Fibroblast of the aortic adventitia (primary cell): Measurements from ENCODE around the gene FBLIM1. TPM values are rescaled to one million over a fixed set of nuclear protein-coding genes. Genes with fewer than 3 reads are reported as not detected.

Experiments used
- DNase-seq: peaks from one replicate; pipeline ENCODE4 v3.0.0-alpha.2; 2010; ENCODE audit warnings: low read depth
- H3K4me3 ChIP-seq: 2 replicates; pipeline ENCODE4 v1.5.1; 2011; ENCODE audit warnings: low read depth, mild to moderate bottlenecking, control low read depth, low read length, moderate library complexity
- CTCF ChIP-seq: IDR thresholded peaks from 2 replicates; pipeline ENCODE4 v1.5.1; 2011; ENCODE audit warnings: mild to moderate bottlenecking, low read length, control low read depth, inconsistent platforms; ENCODE audit not compliant: insufficient read depth
- total RNA-seq: library from RNA; depleted of rRNA; stranded (reverse); fragments of >200 nt; gene quantifications from 2 replicates; pipeline ENCODE4 v1.2.3, GENCODE V29; 2012; ENCODE audit warnings: low replicate concordance

The FBLIM1 gene, protein sequence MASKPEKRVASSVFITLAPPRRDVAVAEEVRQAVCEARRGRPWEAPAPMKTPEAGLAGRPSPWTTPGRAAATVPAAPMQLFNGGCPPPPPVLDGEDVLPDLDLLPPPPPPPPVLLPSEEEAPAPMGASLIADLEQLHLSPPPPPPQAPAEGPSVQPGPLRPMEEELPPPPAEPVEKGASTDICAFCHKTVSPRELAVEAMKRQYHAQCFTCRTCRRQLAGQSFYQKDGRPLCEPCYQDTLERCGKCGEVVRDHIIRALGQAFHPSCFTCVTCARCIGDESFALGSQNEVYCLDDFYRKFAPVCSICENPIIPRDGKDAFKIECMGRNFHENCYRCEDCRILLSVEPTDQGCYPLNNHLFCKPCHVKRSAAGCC
- total RNA-seq, result 41.0 and 114 TPM in 2 replicates

DNA sequence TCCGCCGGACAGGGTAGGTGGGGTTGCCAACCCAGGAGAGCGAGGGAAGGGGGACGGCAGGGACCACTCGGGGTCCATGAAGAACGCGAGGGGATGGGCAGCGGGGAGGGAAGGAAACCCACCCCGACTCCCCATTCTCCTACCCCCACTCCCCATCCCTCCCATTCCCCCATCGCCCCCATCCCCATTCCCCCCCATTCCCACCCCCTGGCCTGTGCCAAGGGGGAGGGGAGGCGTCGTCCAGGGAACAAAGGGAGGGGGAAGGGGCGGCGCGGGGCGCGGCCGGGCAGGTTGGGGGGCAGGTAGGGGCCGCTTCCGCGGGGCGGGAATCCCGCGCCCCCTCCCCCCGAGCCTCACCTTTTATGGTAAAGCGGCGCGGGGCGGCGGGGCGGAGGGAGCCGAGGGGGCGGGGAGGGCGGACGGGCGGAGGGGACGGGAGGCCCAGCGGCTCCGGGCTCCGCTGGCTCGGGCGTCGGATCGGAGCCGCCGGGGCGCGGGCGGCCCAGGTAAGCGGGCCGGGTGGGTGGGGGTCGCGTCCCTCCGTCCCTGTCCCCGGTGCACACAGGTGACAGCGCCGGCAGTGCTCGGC is at the start of gene FBLIM1:
FBLIM1 (plus strand) TSS at position 453 of the 589 bp plus-strand sequence. CDS start 6,189 bp downstream, outside the sequence.
- H3K4me3 ChIP-seq, result peak within 1 kb of the TSS; percentile 77
- no peak for DNase-seq
- no peak for TF ChIP-seq CTCF

DNA sequence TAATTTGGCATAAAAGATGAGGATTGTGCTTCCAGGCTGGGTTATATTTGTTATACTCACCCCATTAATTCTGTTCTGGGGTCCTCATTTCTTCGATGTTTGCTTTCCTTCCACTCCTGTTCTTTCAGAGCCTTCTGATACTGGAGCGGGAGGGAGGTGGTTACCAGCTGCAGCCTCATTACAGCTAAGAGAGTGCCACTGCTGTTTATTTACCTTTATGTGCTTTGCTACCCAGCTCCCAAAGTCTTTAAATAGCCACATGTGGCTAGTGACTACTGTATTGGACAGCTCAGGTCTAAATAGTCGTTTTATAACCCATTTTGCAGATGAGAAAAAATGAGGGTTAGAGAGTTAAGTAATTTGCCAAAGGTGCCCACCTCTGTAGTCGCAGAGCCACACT is 49.4 kb upstream of the FBLIM1 start:
- no peak overlapping the region for H3K4me3 ChIP-seq
- no peak for TF ChIP-seq CTCF
- no peak for DNase-seq

- no peak for TF ChIP-seq CTCF
These were observed 46.4 kb upstream of the FBLIM1 start for GRCh38 chr1:15712168-15712567.

GRCh38 chr1:15714406-15715136 is 44.0 kb upstream of the FBLIM1 start:
- peak; percentile 83 for DNase-seq
- H3K4me3 ChIP-seq, result no peak overlapping the region
- TF ChIP-seq CTCF, result no peak

More at GRCh38 chr1:15712168-15712567, 46.4 kb upstream of the FBLIM1 start:
- no peak for DNase-seq
- no peak overlapping the region for H3K4me3 ChIP-seq

- no peak overlapping the region for H3K4me3 ChIP-seq
- peak; percentile 28 for DNase-seq
- TF ChIP-seq CTCF, result no peak
These were observed 41.0 kb upstream of the FBLIM1 start for GRCh38 chr1:15717418-15718125.

- no peak for DNase-seq
- TF ChIP-seq CTCF, result no peak
- H3K4me3 ChIP-seq, result no peak overlapping the region
These were observed 40.4 kb upstream of the FBLIM1 start for GRCh38 chr1:15718199-15718601.
